GM20000 (cell line): ENCODE measurements around the gene CD1D.
"Not testable (repeated sequence)": the region's sequence is repeated elsewhere in the genome, so short reads cannot be mapped to it uniquely, and the experiment has no call there.

ENCODE experiments used
- DNase-seq: peaks from one replicate; pipeline ENCODE4 v3.0.0; 2012; ENCODE audit warnings: low spot score
- CTCF ChIP-seq: IDR thresholded peaks from 2 replicates; pipeline ENCODE4 v1.5.1; 2012; ENCODE audit warnings: mild to moderate bottlenecking, control low read depth; ENCODE audit errors: extremely low read depth, missing control alignments

Gene CD1D

GRCh38 chr1:158154501-158154900 lies 26.2 kb upstream of the CD1D start:
- DNase-seq = no peak
- no peak for TF ChIP-seq CTCF

- TF ChIP-seq CTCF = no peak
- no peak for DNase-seq
Measured at GRCh38 chr1:158155673-158156072, 25.0 kb upstream of the CD1D start.

- DNase-seq = no peak
- no peak for TF ChIP-seq CTCF
Measured at GRCh38 chr1:158159597-158159996, 21.1 kb upstream of the CD1D start.

- TF ChIP-seq CTCF = no peak
- no peak for DNase-seq
Measured at GRCh38 chr1:158161446-158161845, 19.2 kb upstream of the CD1D start.

GRCh38 chr1:158163000-158163947 lies 17.4 kb upstream of the CD1D start:
- peak; percentile 55 for DNase-seq

GRCh38 chr1:158169105-158169504 lies 11.6 kb upstream of the CD1D start:
- no peak for TF ChIP-seq CTCF
- no peak for DNase-seq

More at GRCh38 chr1:158163000-158163947, 17.4 kb upstream of the CD1D start:
- no peak for TF ChIP-seq CTCF

GRCh38 chr1:158175915-158176314 lies 4.8 kb upstream of the CD1D start:
- DNase-seq = not testable (repeated sequence)

- no peak for DNase-seq
- TF ChIP-seq CTCF = no peak
Measured at GRCh38 chr1:158176399-158176798, 4.3 kb upstream of the CD1D start.

- DNase-seq = not testable (repeated sequence)
Measured at GRCh38 chr1:158176849-158177699, 3.6 kb upstream of the CD1D start.
